IMR-90 (cell line): ENCODE data around the gene ADGRL1. TPM values are rescaled to one million over a fixed set of nuclear protein-coding genes. Genes with fewer than 3 reads are reported as not detected.
A peak's percentile ranks its signal among the peaks of the same experiment; 100 is the strongest.

ENCODE experiments used
- ATAC-seq: fragments of 200-7000 bp; cut with Tn5 transposase; 2 replicates; pipeline ENCODE4 v1.9.1; 2020; ENCODE audit warnings: low read depth, mild to moderate bottlenecking, moderate library complexity
- BruUV-seq: library from RNA; stranded (reverse); fragments of 400-500 nt; replicated peaks from 2 replicates; lab custom pipeline; 2021; lab: Mats Ljungman, UMichigan
- CTCF ChIA-PET: fragments of 300-600 bp; formaldehyde crosslinking; extraction: SDS; loops from one replicate; lab custom pipeline; 2021; ENCODE audit warnings: antibody characterized with exemption; lab: Yijun Ruan, JAX
- POLR2A ChIA-PET: fragments of 300-600 bp; sonication (Branson Sonifier 250); formaldehyde crosslinking; loops from one replicate; lab custom pipeline; 2022; ENCODE audit warnings: antibody characterized with exemption; ENCODE audit not compliant: unreplicated experiment; lab: Charles Lee
- DNase-seq: peaks from one replicate; pipeline ENCODE4 v3.0.0; 2013
- H2AFZ ChIP-seq: replicated peaks from 2 replicates; pipeline ENCODE3; 2013; ENCODE audit warnings: low read length, mild to moderate bottlenecking; ENCODE audit not compliant: poor library complexity
- H2AK5ac ChIP-seq: 2 replicates; pipeline ENCODE4 v1.6.1; 2013; ENCODE audit warnings: low read depth, low read length, inconsistent platforms
- H2AK9ac ChIP-seq: replicated peaks from 2 replicates; pipeline ENCODE3; 2013; ENCODE audit warnings: mild to moderate bottlenecking, low read depth, low read length, moderate library complexity; ENCODE audit not compliant: poor library complexity
- H2BK120ac ChIP-seq: 2 replicates; pipeline ENCODE4 v1.6.1; 2013; ENCODE audit warnings: low read depth, low read length, inconsistent platforms
- H2BK15ac ChIP-seq: 3 replicates; pipeline ENCODE4 v1.6.1; 2013; ENCODE audit warnings: low read depth, low read length, inconsistent platforms
- H2BK20ac ChIP-seq: 2 replicates; pipeline ENCODE4 v1.6.1; 2013; ENCODE audit warnings: low read depth, mild to moderate bottlenecking, inconsistent platforms, low read length, moderate library complexity
- H2BK5ac ChIP-seq: 2 replicates; pipeline ENCODE4 v1.6.1; 2013; ENCODE audit warnings: mild to moderate bottlenecking, low read depth, low read length, inconsistent platforms; ENCODE audit not compliant: poor library complexity, severe bottlenecking
- H3K14ac ChIP-seq: replicated peaks from 2 replicates; pipeline ENCODE4 v1.6.1; 2013; ENCODE audit warnings: low read depth, low read length, inconsistent platforms
- H3K18ac ChIP-seq: 2 replicates; pipeline ENCODE4 v1.6.1; 2013; ENCODE audit warnings: low read depth, low read length, control low read depth
- H3K23ac ChIP-seq: 2 replicates; pipeline ENCODE4 v1.6.1; 2013; ENCODE audit warnings: low read depth, low read length, inconsistent platforms
- H3K27ac ChIP-seq: 2 replicates; pipeline ENCODE4 v1.5.1; 2013; ENCODE audit warnings: mild to moderate bottlenecking, control low read depth, low read length; ENCODE audit not compliant: insufficient read depth
- H3K27me3 ChIP-seq: 2 replicates; pipeline ENCODE4 v1.6.1; 2013; ENCODE audit warnings: low read length; ENCODE audit not compliant: control insufficient read depth, insufficient read depth
- H3K36me3 ChIP-seq: 2 replicates; pipeline ENCODE4 v1.6.1; 2013; ENCODE audit warnings: low read length, mixed read lengths; ENCODE audit not compliant: control insufficient read depth, insufficient read depth
- H3K4ac ChIP-seq: 2 replicates; pipeline ENCODE4 v1.6.1; 2013; ENCODE audit warnings: low read depth, low read length, inconsistent platforms
- H3K4me1 ChIP-seq: 2 replicates; pipeline ENCODE4 v1.6.1; 2013; ENCODE audit warnings: low read length, mixed read lengths; ENCODE audit not compliant: control insufficient read depth, insufficient read depth
- H3K4me2 ChIP-seq: 2 replicates; pipeline ENCODE4 v1.6.1; 2013; ENCODE audit warnings: low read depth, mild to moderate bottlenecking, control low read depth, low read length, moderate library complexity
- H3K4me3 ChIP-seq: 2 replicates; pipeline ENCODE4 v1.5.1; 2013; ENCODE audit warnings: low read depth, mild to moderate bottlenecking, control low read depth, low read length, moderate library complexity; ENCODE audit not compliant: insufficient read depth
- H3K56ac ChIP-seq: 2 replicates; pipeline ENCODE4 v1.6.1; 2013; ENCODE audit warnings: low read length, inconsistent platforms; ENCODE audit not compliant: insufficient read depth; ENCODE audit errors: extremely low read depth
- H3K79me1 ChIP-seq, 2 experiments: 2 replicates each; pipeline ENCODE4 v1.6.1; 2013; ENCODE audit warnings: low read length in 2 of 2, inconsistent platforms in 1 of 2, low read depth in 1 of 2
- H3K9ac ChIP-seq: 2 replicates; pipeline ENCODE4 v1.6.1; 2013; ENCODE audit warnings: low read depth, low read length, control low read depth
- H3K9me1 ChIP-seq: 2 replicates; pipeline ENCODE4 v1.6.1; 2013; ENCODE audit warnings: low read length, inconsistent platforms; ENCODE audit not compliant: insufficient read depth
- H3K9me3 ChIP-seq: 2 replicates; pipeline ENCODE4 v1.6.1; 2013; ENCODE audit warnings: low read length; ENCODE audit not compliant: control insufficient read depth, insufficient read depth
- H4K20me1 ChIP-seq: 2 replicates; pipeline ENCODE4 v1.6.1; 2013; ENCODE audit warnings: low read length, inconsistent platforms; ENCODE audit not compliant: insufficient read depth
- H4K5ac ChIP-seq: 2 replicates; pipeline ENCODE4 v1.6.1; 2013; ENCODE audit warnings: mild to moderate bottlenecking, low read depth, low read length, control low read depth
- H4K8ac ChIP-seq, 2 experiments: 2 replicates each; pipeline ENCODE4 v1.6.1; 2013; ENCODE audit warnings: low read depth in 2 of 2, low read length in 2 of 2, control low read depth in 1 of 2, inconsistent platforms in 1 of 2
- H4K91ac ChIP-seq: 2 replicates; pipeline ENCODE4 v1.6.1; 2013; ENCODE audit warnings: low read depth, low read length, inconsistent platforms; ENCODE audit not compliant: insufficient read depth
- MAFK ChIP-seq: IDR thresholded peaks from 2 replicates; pipeline ENCODE4 v1.6.1; 2012; ENCODE audit warnings: low read depth, low read length, improper control_type of control experiment
- MXI1 ChIP-seq: IDR thresholded peaks from 2 replicates; pipeline ENCODE4 v1.6.1; 2012; ENCODE audit warnings: low read depth, mild to moderate bottlenecking, low read length, moderate library complexity, borderline replicate concordance
- WGBS, 2 experiments: methylation state at CpG; one replicate each; pipeline versions ENCODE4 v1.1.5 to v1.1.7; 2013; ENCODE audit warnings: missing lambda C conversion rate in 2 of 2; ENCODE audit not compliant: insufficient read length in 1 of 2; ENCODE audit errors: extremely low coverage in 2 of 2; 5-methylcytosine and 5-hydroxymethylcytosine counted together
- dilution Hi-C: fragments of 300-500 bp; cut with HindIII; formaldehyde crosslinking; loops from one replicate; pipeline ENCODE4 v1.14.3; 2018; ENCODE audit warnings: low sequenced_read_pairs; ENCODE audit not compliant: unreplicated experiment
- in situ Hi-C: fragments of 300-500 bp; cut with MboI; formaldehyde crosslinking; loops from 3 replicates; pipeline ENCODE4 v1.14.3; 2019; ENCODE audit warnings: low sequenced_read_pairs, inconsistent platforms, mixed read lengths
- intact Hi-C: fragments of 100-400 bp; cut with micrococcal nuclease; formaldehyde crosslinking; loops from 2 replicates; pipeline ENCODE4 v1.10.0; 2022
- polyA plus RNA-seq, 3 experiments: library from polyadenylated mRNA; depleted of rRNA; stranded (reverse); fragments of >200 nt; gene quantifications; 2 replicates each; pipeline ENCODE4 v1.2.3, GENCODE V29; 2012; ENCODE audit warnings: low replicate concordance in 1 of 3
- total RNA-seq: library from RNA; depleted of rRNA; stranded (reverse); fragments of >200 nt; gene quantifications from 2 replicates; pipeline ENCODE4 v1.2.3, GENCODE V29; 2012

Gene ADGRL1
- total and polyA plus RNA-seq, 2 of the 4 experiments (the other 2 are of a cell fraction): 0.72 to 2.2 TPM

DNA sequence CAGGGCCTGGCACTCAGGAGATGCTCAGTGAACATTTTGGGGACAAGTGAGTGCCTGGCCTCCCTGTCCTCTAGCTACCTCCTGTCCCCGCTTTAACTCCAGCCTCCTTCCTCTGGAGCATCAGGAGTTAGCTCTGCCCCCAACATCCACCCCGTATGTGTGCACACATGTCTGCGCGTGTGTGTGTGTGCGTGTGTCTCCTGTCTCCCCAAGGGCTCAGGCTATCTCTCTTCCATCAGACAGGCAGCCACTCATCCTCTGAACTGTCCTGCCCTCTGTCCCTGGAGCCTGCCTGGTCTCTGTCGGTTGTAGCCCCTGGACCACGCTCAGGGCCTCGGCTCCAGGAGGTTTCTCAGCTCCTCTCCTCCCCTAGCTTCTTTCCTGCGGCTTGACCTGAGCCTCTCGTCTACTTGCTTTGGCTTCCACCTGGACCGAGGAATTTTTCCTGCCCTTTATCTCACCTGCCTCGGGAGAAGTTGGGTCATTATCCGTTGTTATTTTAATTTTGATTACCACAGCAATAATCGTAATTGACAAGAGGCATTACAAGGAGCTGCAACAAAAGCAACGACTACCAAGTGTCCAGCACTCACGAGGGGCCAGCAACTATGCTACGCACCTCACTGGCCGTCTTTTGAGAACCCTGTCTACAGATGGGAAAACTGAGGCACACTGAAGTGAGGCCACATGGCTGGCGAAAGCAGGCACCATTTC lies 37.6 kb downstream of the ADGRL1 start:
- H2BK120ac ChIP-seq: no peak overlapping the region
- DNase-seq (no peak), ATAC-seq (no peak)
- TF ChIP-seq MAFK (peak; percentile 51; the same call in 1 of the 2 replicates), MXI1 (no peak)
- H3K14ac ChIP-seq: no peak overlapping the region
- dilution Hi-C loops: no loop called here
- no peaks in the 10 kb centered on the region for H3K36me3 ChIP-seq
- no peak overlapping the region for H3K18ac ChIP-seq
- intact Hi-C loops: no loop called here
- no peaks in the 10 kb centered on the region for H3K79me1 ChIP-seq
- H2BK5ac ChIP-seq: no peak overlapping the region
- no peak overlapping the region for H4K8ac ChIP-seq
- H3K9me3 ChIP-seq: no peaks in the 10 kb centered on the region
- H2BK15ac ChIP-seq: no peak overlapping the region
- ChIA-PET POLR2A (interaction anchor here (0.5 kb wide), 1 partner anchor 255 kb away, joined by 5 read pairs; no protein-coding TSS in a partner anchor), CTCF (no interaction called here)
- H4K20me1 ChIP-seq: no peaks in the 10 kb centered on the region
- no peak overlapping the region for H3K4ac ChIP-seq
- H2BK20ac ChIP-seq: no peak overlapping the region
- no peak overlapping the region for H4K91ac ChIP-seq
- no peak overlapping the region for H3K56ac ChIP-seq
- H2AK9ac ChIP-seq: no peak overlapping the region
- no peaks in the 10 kb centered on the region for H3K9me1 ChIP-seq
- no TSS peak for BruUV-seq
- H3K4me3 ChIP-seq: no peak overlapping the region
- in situ Hi-C loops: no loop called here
- H3K4me2 ChIP-seq: no peak overlapping the region
- no peak overlapping the region for H3K9ac ChIP-seq
- no peak overlapping the region for H2AFZ ChIP-seq
- WGBS, 2 experiments: 85% methylated on average over 12 of the region's 19 CpGs; no CpG with 5 or more reads in 1 of the 2 experiments
- H3K23ac ChIP-seq: no peak overlapping the region
- H3K4me1 ChIP-seq: no peaks in the 10 kb centered on the region; the same call in 1 of the 2 replicates
- H3K27ac ChIP-seq: no peak overlapping the region
- no peak overlapping the region for H4K5ac ChIP-seq
- no peak overlapping the region for H2AK5ac ChIP-seq
- H3K27me3 ChIP-seq: peaks cover 3% of the 10 kb centered on the region; the same call in 1 of the 2 replicates
